ENCODE data around the gene PGF.

- TF ChIP-seq CTCF (IDR thresholded peaks at IDR 0.05) (no peak), POLR2A (IDR thresholded peaks at IDR 0.05) (no peak)
Measured at GRCh38 chr14:74902941-74903705, 52.3 kb downstream of the PGF start.

Measured in adrenal gland (tissue), 5 donors.